WTC11 (cell line): ENCODE data around the gene MDGA2. TPM values are rescaled to one million over a fixed set of nuclear protein-coding genes. Genes with fewer than 3 reads are reported as not detected.

Experiments
- ATAC-seq: fragments of 200-7000 bp; cut with Tn5 transposase; 2 replicates; pipeline ENCODE4 v1.10.0; 2021; ENCODE audit warnings: mild to moderate bottlenecking, moderate library complexity
- CTCF ChIA-PET: fragments of 300-600 bp; sonication (Branson Sonifier 250); formaldehyde crosslinking; loops from one replicate; lab custom pipeline; 2021; ENCODE audit warnings: antibody characterized with exemption; lab: Charles Lee
- POLR2A ChIA-PET: fragments of 350-600 bp; sonication (Branson Sonifier 250); formaldehyde crosslinking; loops from one replicate; lab custom pipeline; 2021; ENCODE audit warnings: antibody characterized with exemption; lab: Charles Lee
- DNase-seq: peaks from one replicate; pipeline ENCODE4 v3.0.0; 2021; ENCODE audit warnings: low spot score
- H3K27ac Mint-ChIP-seq: 2 replicates; pipeline ENCODE4 v1.8.0; 2021; ENCODE audit warnings: mixed read lengths
- H3K27me3 Mint-ChIP-seq: 2 replicates; pipeline ENCODE4 v1.8.0; 2021; ENCODE audit warnings: low read depth, mild to moderate bottlenecking, moderate library complexity, mixed read lengths
- H3K36me3 Mint-ChIP-seq: 2 replicates; pipeline ENCODE4 v1.8.0; 2021; ENCODE audit warnings: mixed read lengths
- H3K4me1 Mint-ChIP-seq: 2 replicates; pipeline ENCODE4 v1.8.0; 2022; ENCODE audit warnings: mixed read lengths
- H3K4me3 Mint-ChIP-seq: 2 replicates; pipeline ENCODE4 v1.8.0; 2021; ENCODE audit warnings: mild to moderate bottlenecking, moderate library complexity, mixed read lengths
- H3K9me3 Mint-ChIP-seq: 2 replicates; pipeline ENCODE4 v1.8.0; 2021; ENCODE audit warnings: mixed read lengths
- AR ChIP-seq: fragments of 250-450 bp; sonication (Bioruptor Pico); IDR thresholded peaks from 2 replicates; pipeline ENCODE4 v1.9.0; 2021; ENCODE audit warnings: mild to moderate bottlenecking
- ARID4B ChIP-seq: sonication (generic); formaldehyde crosslinking; IDR thresholded peaks from 2 replicates; pipeline ENCODE4 v1.8.0; 2023; ENCODE audit warnings: missing genetic modification reagents, mild to moderate bottlenecking, borderline replicate concordance
- ATF6 ChIP-seq: sonication (generic); formaldehyde crosslinking; IDR thresholded peaks from 2 replicates; pipeline ENCODE4 v1.8.1; 2023; ENCODE audit warnings: mild to moderate bottlenecking, missing genetic modification reagents
- CBFB ChIP-seq: sonication (generic); formaldehyde crosslinking; IDR thresholded peaks from 2 replicates; pipeline ENCODE4 v1.8.1; 2022; ENCODE audit warnings: mild to moderate bottlenecking, low read depth, missing genetic modification reagents
- CDX4 ChIP-seq: fragments of 250-450 bp; sonication (Bioruptor Pico); IDR thresholded peaks from 2 replicates; pipeline ENCODE4 v1.9.0; 2021; ENCODE audit warnings: moderate library complexity, mild to moderate bottlenecking, inconsistent platforms, borderline replicate concordance
- E2F1 ChIP-seq: sonication (generic); formaldehyde crosslinking; IDR thresholded peaks from 2 replicates; pipeline ENCODE4 v1.8.0; 2022; ENCODE audit warnings: mild to moderate bottlenecking, missing genetic modification reagents
- ERG ChIP-seq: fragments of 250-450 bp; sonication (Bioruptor Pico); IDR thresholded peaks from 2 replicates; pipeline ENCODE4 v1.8.0; 2021; ENCODE audit warnings: mild to moderate bottlenecking
- FOXJ3 ChIP-seq: sonication (generic); formaldehyde crosslinking; IDR thresholded peaks from 2 replicates; pipeline ENCODE4 v1.9.0; 2021; ENCODE audit warnings: missing genetic modification reagents, mild to moderate bottlenecking, borderline replicate concordance
- FOXK1 ChIP-seq: sonication (generic); formaldehyde crosslinking; IDR thresholded peaks from 2 replicates; pipeline ENCODE4 v1.8.0; 2022; ENCODE audit warnings: mild to moderate bottlenecking, moderate library complexity, missing genetic modification reagents
- IRF1 ChIP-seq: sonication (generic); formaldehyde crosslinking; IDR thresholded peaks from 2 replicates; pipeline ENCODE4 v1.8.0; 2023; ENCODE audit warnings: missing genetic modification reagents
- JAZF1 ChIP-seq: fragments of 250-450 bp; sonication (Bioruptor Pico); IDR thresholded peaks from 2 replicates; pipeline ENCODE4 v1.9.0; 2021; ENCODE audit warnings: moderate library complexity, mild to moderate bottlenecking, inconsistent platforms
- NFYB ChIP-seq: sonication (generic); formaldehyde crosslinking; conservative IDR thresholded peaks from 2 replicates; pipeline ENCODE4 v1.8.0; 2022; ENCODE audit warnings: low read depth, missing genetic modification reagents
- PRDM15 ChIP-seq: sonication (generic); formaldehyde crosslinking; IDR thresholded peaks from 2 replicates; pipeline ENCODE4 v1.8.0; 2022; ENCODE audit warnings: missing genetic modification reagents
- TEAD1 ChIP-seq: sonication (generic); formaldehyde crosslinking; IDR thresholded peaks from 2 replicates; pipeline ENCODE4 v1.8.0; 2022; ENCODE audit warnings: mild to moderate bottlenecking, missing genetic modification reagents
- ZBTB43 ChIP-seq: sonication (generic); formaldehyde crosslinking; IDR thresholded peaks from 2 replicates; pipeline ENCODE4 v1.8.1; 2023; ENCODE audit warnings: mild to moderate bottlenecking, missing genetic modification reagents
- ZNF263 ChIP-seq: sonication (generic); formaldehyde crosslinking; IDR thresholded peaks from 2 replicates; pipeline ENCODE4 v1.8.1; 2022; ENCODE audit warnings: low read depth, mild to moderate bottlenecking, moderate library complexity, missing genetic modification reagents
- ZSCAN18 ChIP-seq: fragments of 250-450 bp; sonication (Bioruptor Pico); IDR thresholded peaks from 2 replicates; pipeline ENCODE4 v2.1.2; 2022; ENCODE audit warnings: mild to moderate bottlenecking, moderate library complexity
- total RNA-seq: library from RNA; stranded (reverse); gene quantifications from 3 replicates; pipeline ENCODE4 v1.2.3, GENCODE V29; 2021

MDGA2 gene
- total RNA-seq, 1 experiment from 2014 or later, result 4.9 TPM

- peaks cover 55% of the 10 kb centered on the region for H3K9me3 Mint-ChIP-seq
- CTCF ChIA-PET, result no interaction called here
- H3K27ac Mint-ChIP-seq, result no peak overlapping the region
- TF ChIP-seq ARID4B (CRISPR knock-in tag) (no peak), CBFB (CRISPR knock-in tag) (no peak), ZSCAN18 (CRISPR knock-in tag) (no peak), TEAD1 (CRISPR knock-in tag) (no peak), ERG (CRISPR knock-in tag) (no peak), AR (CRISPR knock-in tag) (no peak), JAZF1 (CRISPR knock-in tag) (no peak), ZBTB43 (CRISPR knock-in tag) (no peak), IRF1 (CRISPR knock-in tag) (no peak), E2F1 (CRISPR knock-in tag) (no peak), CDX4 (CRISPR knock-in tag) (no peak), ATF6 (CRISPR knock-in tag) (no peak), FOXK1 (CRISPR knock-in tag) (no peak), PRDM15 (CRISPR knock-in tag) (no peak), NFYB (CRISPR knock-in tag) (no peak), FOXJ3 (CRISPR knock-in tag) (no peak), ZNF263 (no peak)
- POLR2A ChIA-PET, result no interaction called here
- ATAC-seq (no peak), DNase-seq (no peak)
- H3K4me3 Mint-ChIP-seq, result no peak overlapping the region
- no peaks in the 10 kb centered on the region; the same call in 1 of the 2 replicates for H3K27me3 Mint-ChIP-seq
- H3K4me1 Mint-ChIP-seq, result no peaks in the 10 kb centered on the region
- peaks cover 20% of the 10 kb centered on the region for H3K36me3 Mint-ChIP-seq
Measured at GRCh38 chr14:47705683-47706082, 30.3 kb upstream of the MDGA2 start.
